Smooth muscle cell of the brain vasculature (primary cell): ENCODE data around the gene EPGN.

ENCODE experiments used
- DNase-seq: peaks from one replicate; pipeline ENCODE4 v3.0.0-alpha.2; 2012; ENCODE audit warnings: low read depth, low spot score

Gene EPGN

GRCh38 chr4:74308215-74308614, at the start of gene EPGN:
Gene EPGN, plus strand, starts transcription at chr4:74308470. Its CDS starts 64 bp downstream, at chr4:74308534.
- DNase-seq = no peak

- no peak for DNase-seq
These were observed 49.3 kb upstream of the EPGN start for GRCh38 chr4:74258963-74259362.

GRCh38 chr4:74260036-74260435, 48.2 kb upstream of the EPGN start:
- no peak for DNase-seq

GRCh38 chr4:74262522-74262921, 45.7 kb upstream of the EPGN start:
- no peak for DNase-seq

- DNase-seq = no peak
These were observed 44.7 kb upstream of the EPGN start for GRCh38 chr4:74263551-74263950.

GRCh38 chr4:74266081-74266480, 42.2 kb upstream of the EPGN start:
- no peak for DNase-seq

GRCh38 chr4:74267998-74268606, 40.2 kb upstream of the EPGN start:
- no peak for DNase-seq

- no peak for DNase-seq
These were observed 39.6 kb upstream of the EPGN start for GRCh38 chr4:74268643-74269042.

GRCh38 chr4:74278490-74278889, 29.8 kb upstream of the EPGN start:
- no peak for DNase-seq

- no peak for DNase-seq
These were observed 28.6 kb upstream of the EPGN start for GRCh38 chr4:74279716-74280115.

GRCh38 chr4:74282926-74283325, 25.3 kb upstream of the EPGN start:
- no peak for DNase-seq

- DNase-seq = no peak
These were observed 24.7 kb upstream of the EPGN start for GRCh38 chr4:74283614-74284013.

GRCh38 chr4:74284053-74284452, 24.2 kb upstream of the EPGN start:
- no peak for DNase-seq

GRCh38 chr4:74287164-74287563, 21.1 kb upstream of the EPGN start:
- no peak for DNase-seq

- no peak for DNase-seq
These were observed 20.5 kb upstream of the EPGN start for GRCh38 chr4:74287791-74288190.

- DNase-seq = no peak
These were observed 16.8 kb upstream of the EPGN start for GRCh38 chr4:74291471-74291870.

- DNase-seq = no peak
These were observed 16.0 kb upstream of the EPGN start for GRCh38 chr4:74292111-74292870.

GRCh38 chr4:74293558-74293957, 14.7 kb upstream of the EPGN start:
- DNase-seq = no peak

GRCh38 chr4:74294681-74295080, 13.6 kb upstream of the EPGN start:
- no peak for DNase-seq

- no peak for DNase-seq
These were observed 10.7 kb upstream of the EPGN start for GRCh38 chr4:74297539-74297938.

GRCh38 chr4:74304095-74304625, 4.1 kb upstream of the EPGN start:
- no peak for DNase-seq

- DNase-seq = no peak
These were observed 3.3 kb upstream of the EPGN start for GRCh38 chr4:74305000-74305399.

GRCh38 chr4:74307170-74307569, 1.1 kb upstream of the EPGN start:
- DNase-seq = no peak
